Measurements from ENCODE around the gene TERT.

The TERT gene

GRCh38 chr5:1224631-1225030, 70.2 kb downstream of the TERT start:
- no peak for TF ChIP-seq CTCF (IDR thresholded peaks at IDR 0.05; ENCODE audit: low read depth, low read length)
- no peak for TF ChIP-seq EZH2phosphoT487 (IDR thresholded peaks at IDR 0.05; ENCODE audit: low read depth)
- no peaks in the 10 kb centered on the region for H3K9me3 ChIP-seq (ENCODE audit: insufficient read depth, low read length)
- no peaks in the 10 kb centered on the region for H3K79me2 ChIP-seq (ENCODE audit: low read length)
- no peak overlapping the region for H3K27ac ChIP-seq (ENCODE audit: low read length)
- no peaks in the 10 kb centered on the region for H4K20me1 ChIP-seq (ENCODE audit: insufficient read depth, low read length)
- no peak overlapping the region for H3K9ac ChIP-seq (ENCODE audit: low read length)
- H3K36me3 ChIP-seq (replicated peaks; ENCODE audit: low read depth, low read length), result no peaks in the 10 kb centered on the region
- no peak overlapping the region for H3K4me3 ChIP-seq (ENCODE audit: low read length)
- no peak overlapping the region for H2AFZ ChIP-seq (ENCODE audit: low read depth, low read length)
- H3K27me3 ChIP-seq (ENCODE audit: low read depth, low read length), result no peaks in the 10 kb centered on the region
- no peaks in the 10 kb centered on the region for H3K4me1 ChIP-seq (ENCODE audit: low read length)
- no peak overlapping the region for H3K4me2 ChIP-seq (ENCODE audit: low read length)

- no peak overlapping the region for H2AFZ ChIP-seq (ENCODE audit: low read depth, low read length)
- no peaks in the 10 kb centered on the region for H3K79me2 ChIP-seq (ENCODE audit: low read length)
- H3K27me3 ChIP-seq (ENCODE audit: low read depth, low read length), result no peaks in the 10 kb centered on the region
- H3K4me3 ChIP-seq (ENCODE audit: low read length), result no peak overlapping the region
- H3K27ac ChIP-seq (ENCODE audit: low read length), result no peak overlapping the region
- H3K9me3 ChIP-seq (ENCODE audit: insufficient read depth, low read length), result no peaks in the 10 kb centered on the region
- no peak for TF ChIP-seq CTCF (IDR thresholded peaks at IDR 0.05; ENCODE audit: low read depth, low read length)
- no peak for TF ChIP-seq EZH2phosphoT487 (IDR thresholded peaks at IDR 0.05; ENCODE audit: low read depth)
- no peaks in the 10 kb centered on the region for H4K20me1 ChIP-seq (ENCODE audit: insufficient read depth, low read length)
- no peak overlapping the region for H3K4me2 ChIP-seq (ENCODE audit: low read length)
- H3K36me3 ChIP-seq (replicated peaks; ENCODE audit: low read depth, low read length), result no peaks in the 10 kb centered on the region
- no peaks in the 10 kb centered on the region for H3K4me1 ChIP-seq (ENCODE audit: low read length)
- H3K9ac ChIP-seq (ENCODE audit: low read length), result no peak overlapping the region
Observed at GRCh38 chr5:1223278-1223670, 71.6 kb downstream of the TERT start.

- H3K27me3 ChIP-seq (ENCODE audit: low read depth, low read length), result no peaks in the 10 kb centered on the region
Observed at GRCh38 chr5:1222621-1223277, 72.1 kb downstream of the TERT start.

GRCh38 chr5:1222147-1222546, 72.7 kb downstream of the TERT start:
- H3K9me3 ChIP-seq (ENCODE audit: insufficient read depth, low read length), result no peaks in the 10 kb centered on the region
- no peak overlapping the region for H3K27ac ChIP-seq (ENCODE audit: low read length)
- H3K4me1 ChIP-seq (ENCODE audit: low read length), result no peaks in the 10 kb centered on the region
- H2AFZ ChIP-seq (ENCODE audit: low read depth, low read length), result no peak overlapping the region
- H3K4me3 ChIP-seq (ENCODE audit: low read length), result no peak overlapping the region
- no peaks in the 10 kb centered on the region for H3K36me3 ChIP-seq (replicated peaks; ENCODE audit: low read depth, low read length)
- H4K20me1 ChIP-seq (ENCODE audit: insufficient read depth, low read length), result no peaks in the 10 kb centered on the region
- H3K79me2 ChIP-seq (ENCODE audit: low read length), result no peaks in the 10 kb centered on the region
- H3K4me2 ChIP-seq (ENCODE audit: low read length), result no peak overlapping the region
- no peaks in the 10 kb centered on the region for H3K27me3 ChIP-seq (ENCODE audit: low read depth, low read length)
- no peak overlapping the region for H3K9ac ChIP-seq (ENCODE audit: low read length)
- TF ChIP-seq CTCF (IDR thresholded peaks at IDR 0.05; ENCODE audit: low read depth, low read length) (no peak), EZH2phosphoT487 (IDR thresholded peaks at IDR 0.05; ENCODE audit: low read depth) (no peak)

More at GRCh38 chr5:1222621-1223277, 72.1 kb downstream of the TERT start:
- H3K79me2 ChIP-seq (ENCODE audit: low read length), result no peaks in the 10 kb centered on the region
- no peak overlapping the region for H3K4me2 ChIP-seq (ENCODE audit: low read length)
- H2AFZ ChIP-seq (ENCODE audit: low read depth, low read length), result no peak overlapping the region
- no peaks in the 10 kb centered on the region for H3K36me3 ChIP-seq (replicated peaks; ENCODE audit: low read depth, low read length)
- H4K20me1 ChIP-seq (ENCODE audit: insufficient read depth, low read length), result no peaks in the 10 kb centered on the region
- TF ChIP-seq CTCF (IDR thresholded peaks at IDR 0.05; ENCODE audit: low read depth, low read length) (no peak), EZH2phosphoT487 (IDR thresholded peaks at IDR 0.05; ENCODE audit: low read depth) (no peak)
- no peak overlapping the region for H3K4me3 ChIP-seq (ENCODE audit: low read length)
- no peak overlapping the region for H3K9ac ChIP-seq (ENCODE audit: low read length)
- no peak overlapping the region for H3K27ac ChIP-seq (ENCODE audit: low read length)
- H3K9me3 ChIP-seq (ENCODE audit: insufficient read depth, low read length), result no peaks in the 10 kb centered on the region
- H3K4me1 ChIP-seq (ENCODE audit: low read length), result no peaks in the 10 kb centered on the region
